ENCODE measurements around the gene SLC26A1. TPM values are rescaled to one million over a fixed set of nuclear protein-coding genes. Genes with fewer than 3 reads are reported as not detected.
A peak's percentile ranks its signal among the peaks of the same experiment; 100 is the strongest.

The SLC26A1 gene
- total and polyA plus RNA-seq, 2 of the 13 experiments (the other 11 are each of a cell fraction or from before 2014, with no cell fraction given) = 5.4 to 22.9 TPM

- no peak for TF ChIP-seq TERF1 (CRISPR knock-in tag; IDR thresholded peaks at IDR 0.05)
- TF ChIP-seq ZNF543 (CRISPR knock-in tag; IDR thresholded peaks at IDR 0.05) = peak; percentile 72; the same call in 1 of the 2 replicates
- no peak for TF ChIP-seq ATRX (CRISPR knock-in tag; IDR thresholded peaks at IDR 0.05; ENCODE audit: borderline replicate concordance)
- TF ChIP-seq ZNF784 (CRISPR knock-in tag; IDR thresholded peaks at IDR 0.05; ENCODE audit: borderline replicate concordance) = no peak
- no peak for TF ChIP-seq MTA3 (CRISPR knock-in tag; IDR thresholded peaks at IDR 0.05)
- no peak for TF ChIP-seq ZNF512B (CRISPR knock-in tag; IDR thresholded peaks at IDR 0.05; ENCODE audit: borderline replicate concordance)
- no peak for TF ChIP-seq ZNF280D (CRISPR knock-in tag; IDR thresholded peaks at IDR 0.05)
- TF ChIP-seq NFE2L1 (CRISPR knock-in tag; IDR thresholded peaks at IDR 0.05; ENCODE audit: borderline replicate concordance) = no peak
- peak; percentile 54 for TF ChIP-seq CBX1 (IDR thresholded peaks at IDR 0.05; ENCODE audit: low read depth)
- TF ChIP-seq ZSCAN9 (CRISPR knock-in tag; IDR thresholded peaks at IDR 0.05; ENCODE audit: borderline replicate concordance) = no peak
- no peak for TF ChIP-seq TGIF2 (CRISPR knock-in tag; IDR thresholded peaks at IDR 0.05)
- TF ChIP-seq ZNF660 (CRISPR knock-in tag; IDR thresholded peaks at IDR 0.05; ENCODE audit: borderline replicate concordance, low read depth) = no peak
- TF ChIP-seq FIP1L1 (IDR thresholded peaks at IDR 0.05; ENCODE audit: borderline replicate concordance, insufficient read depth, low read depth, low read length) = peak; percentile 89
- peak; percentile 55; the same call in 1 of the 2 replicates for TF ChIP-seq ZNF710 (CRISPR knock-in tag; IDR thresholded peaks at IDR 0.05; ENCODE audit: borderline replicate concordance)
- no peak for TF ChIP-seq SRSF4 (IDR thresholded peaks at IDR 0.05; ENCODE audit: low read depth, low read length, poor library complexity, severe bottlenecking)
Measured at GRCh38 chr4:986879-987623, 6.2 kb downstream of the SLC26A1 start, which contains the start of gene IDUA (continued).

All from HepG2 (cell line).